HepG2 (cell line): ENCODE measurements around the gene PRKD2. TPM values are rescaled to one million over a fixed set of nuclear protein-coding genes. Genes with fewer than 3 reads are reported as not detected.

Experiments
- ARHGAP35 ChIP-seq: sonication (generic); formaldehyde crosslinking; IDR thresholded peaks from 2 replicates; pipeline ENCODE4 v1.9.0; 2022; ENCODE audit warnings: mild to moderate bottlenecking, inconsistent platforms, moderate library complexity, missing genetic modification reagents, borderline replicate concordance
- GATAD1 ChIP-seq: IDR thresholded peaks from 2 replicates; pipeline ENCODE4 v1.6.1; 2016; ENCODE audit warnings: missing genetic modification reagents, missing compliant biosample characterization
- ONECUT2 ChIP-seq: sonication (generic); formaldehyde crosslinking; IDR thresholded peaks from 2 replicates; pipeline ENCODE4 v1.4.0; 2020; ENCODE audit warnings: missing genetic modification reagents
- SIX1 ChIP-seq: sonication (generic); formaldehyde crosslinking; IDR thresholded peaks from 2 replicates; pipeline ENCODE4 v1.4.0; 2020; ENCODE audit warnings: missing genetic modification reagents, borderline replicate concordance
- ZBTB2 ChIP-seq: sonication (generic); formaldehyde crosslinking; IDR thresholded peaks from 2 replicates; pipeline ENCODE4 v1.8.0; 2022; ENCODE audit warnings: low read depth, missing genetic modification reagents
- ZFAT ChIP-seq: sonication (generic); formaldehyde crosslinking; conservative IDR thresholded peaks from 2 replicates; pipeline ENCODE4 v1.8.1; 2023; ENCODE audit warnings: missing genetic modification reagents, inconsistent platforms
- ZNF33B ChIP-seq: sonication (generic); formaldehyde crosslinking; IDR thresholded peaks from 2 replicates; pipeline ENCODE4 v1.5.1; 2020; ENCODE audit warnings: mild to moderate bottlenecking, missing genetic modification reagents
- ZNF407 ChIP-seq: sonication (generic); formaldehyde crosslinking; IDR thresholded peaks from one replicate; pipeline ENCODE4 v1.5.1; 2020; ENCODE audit warnings: mild to moderate bottlenecking, missing genetic modification reagents; ENCODE audit errors: not compliant biosample characterization
- polyA plus RNA-seq, 8 experiments: library from polyadenylated mRNA; depleted of rRNA in 3 of 8; stranded (reverse) in 7 of 8; unstranded in 1 of 8; fragments of >200 nt; fragmentation: Illumina TruSeq in 4 of 8; extraction: Trizol in 4 of 8; gene quantifications; 2 replicates each; pipeline versions ENCODE4 v1.2.1 to v1.2.3, GENCODE V29; 2011 to 2016; ENCODE audit warnings: low read depth in 4 of 8, missing spikeins in 1 of 8, mixed read lengths in 1 of 8; ENCODE audit not compliant: insufficient read depth in 1 of 8
- total RNA-seq, 5 experiments: library from RNA; depleted of rRNA; stranded (reverse); fragments of >200 nt; fragmentation: Illumina TruSeq; extraction: Trizol; gene quantifications; 2 replicates each; pipeline ENCODE4 v1.2.3, GENCODE V29; 2016; ENCODE audit warnings: low read depth in 1 of 5
- TF ChIP-seq, protein P1 (sequence below): sonication (generic); formaldehyde crosslinking; IDR thresholded peaks from 2 replicates; pipeline ENCODE4 v1.4.0; 2020; ENCODE audit warnings: missing genetic modification reagents
- TF ChIP-seq, protein P2 (sequence below): sonication (generic); formaldehyde crosslinking; IDR thresholded peaks from 2 replicates; pipeline ENCODE4 v1.5.1; 2020; ENCODE audit warnings: mild to moderate bottlenecking, moderate library complexity, missing genetic modification reagents
- TF ChIP-seq, protein P3 (sequence below): conservative IDR thresholded peaks from 2 replicates; pipeline ENCODE4 v1.6.1; 2018; ENCODE audit warnings: missing genetic modification reagents
- TF ChIP-seq, protein P4 (sequence below): sonication (generic); formaldehyde crosslinking; conservative IDR thresholded peaks from 2 replicates; pipeline ENCODE4 v1.5.0; 2020; ENCODE audit warnings: missing genetic modification reagents

Gene PRKD2
- total and polyA plus RNA-seq, 2 of the 13 experiments (the other 11 are each of a cell fraction or from before 2014, with no cell fraction given) = 6.7 to 7.3 TPM

DNA sequence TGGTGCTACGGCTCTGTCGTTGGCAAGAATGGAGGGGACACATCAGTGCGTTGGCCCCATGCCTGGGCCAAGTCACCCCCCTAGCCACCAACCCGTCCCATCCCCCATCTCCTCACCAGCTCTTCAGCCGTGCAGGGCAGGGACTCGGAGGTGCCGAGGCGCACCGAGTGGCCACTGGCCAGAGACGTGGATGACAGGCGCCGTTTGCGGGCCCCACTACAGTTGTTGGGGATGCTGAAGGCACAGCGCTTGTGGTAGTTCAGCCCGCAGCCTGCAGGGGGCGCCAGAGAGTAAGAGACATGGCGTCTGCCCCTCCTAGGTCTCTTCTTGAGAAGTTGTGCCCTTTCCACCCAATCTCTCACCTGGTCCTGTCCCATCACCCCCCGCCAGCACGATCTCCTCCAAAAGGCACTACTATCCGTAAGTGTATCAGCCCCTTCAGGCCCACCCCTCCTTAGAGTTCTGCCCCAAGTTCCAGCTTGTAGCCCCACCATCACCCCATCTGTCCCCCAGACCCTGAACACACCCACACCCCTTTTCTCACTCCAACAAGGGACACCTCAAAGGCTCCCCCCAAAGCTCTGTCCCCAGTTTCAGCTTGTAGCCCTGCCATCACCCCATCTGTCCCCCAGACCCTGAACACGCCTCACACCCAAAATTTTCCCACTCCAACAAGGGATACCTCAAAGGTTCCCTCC lies 12.4 kb downstream of the PRKD2 start (continued):
- no peak for TF ChIP-seq ARHGAP35 (CRISPR knock-in tag)
- TF ChIP-seq, protein P1, sequence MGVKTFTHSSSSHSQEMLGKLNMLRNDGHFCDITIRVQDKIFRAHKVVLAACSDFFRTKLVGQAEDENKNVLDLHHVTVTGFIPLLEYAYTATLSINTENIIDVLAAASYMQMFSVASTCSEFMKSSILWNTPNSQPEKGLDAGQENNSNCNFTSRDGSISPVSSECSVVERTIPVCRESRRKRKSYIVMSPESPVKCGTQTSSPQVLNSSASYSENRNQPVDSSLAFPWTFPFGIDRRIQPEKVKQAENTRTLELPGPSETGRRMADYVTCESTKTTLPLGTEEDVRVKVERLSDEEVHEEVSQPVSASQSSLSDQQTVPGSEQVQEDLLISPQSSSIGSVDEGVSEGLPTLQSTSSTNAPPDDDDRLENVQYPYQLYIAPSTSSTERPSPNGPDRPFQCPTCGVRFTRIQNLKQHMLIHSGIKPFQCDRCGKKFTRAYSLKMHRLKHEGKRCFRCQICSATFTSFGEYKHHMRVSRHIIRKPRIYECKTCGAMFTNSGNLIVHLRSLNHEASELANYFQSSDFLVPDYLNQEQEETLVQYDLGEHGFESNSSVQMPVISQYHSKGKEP = no peak
- no peak for TF ChIP-seq GATAD1 (CRISPR knock-in tag)
- TF ChIP-seq, protein P2, sequence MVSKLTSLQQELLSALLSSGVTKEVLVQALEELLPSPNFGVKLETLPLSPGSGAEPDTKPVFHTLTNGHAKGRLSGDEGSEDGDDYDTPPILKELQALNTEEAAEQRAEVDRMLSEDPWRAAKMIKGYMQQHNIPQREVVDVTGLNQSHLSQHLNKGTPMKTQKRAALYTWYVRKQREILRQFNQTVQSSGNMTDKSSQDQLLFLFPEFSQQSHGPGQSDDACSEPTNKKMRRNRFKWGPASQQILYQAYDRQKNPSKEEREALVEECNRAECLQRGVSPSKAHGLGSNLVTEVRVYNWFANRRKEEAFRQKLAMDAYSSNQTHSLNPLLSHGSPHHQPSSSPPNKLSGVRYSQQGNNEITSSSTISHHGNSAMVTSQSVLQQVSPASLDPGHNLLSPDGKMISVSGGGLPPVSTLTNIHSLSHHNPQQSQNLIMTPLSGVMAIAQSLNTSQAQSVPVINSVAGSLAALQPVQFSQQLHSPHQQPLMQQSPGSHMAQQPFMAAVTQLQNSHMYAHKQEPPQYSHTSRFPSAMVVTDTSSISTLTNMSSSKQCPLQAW (CRISPR knock-in tag) = no peak
- TF ChIP-seq, protein P3, sequence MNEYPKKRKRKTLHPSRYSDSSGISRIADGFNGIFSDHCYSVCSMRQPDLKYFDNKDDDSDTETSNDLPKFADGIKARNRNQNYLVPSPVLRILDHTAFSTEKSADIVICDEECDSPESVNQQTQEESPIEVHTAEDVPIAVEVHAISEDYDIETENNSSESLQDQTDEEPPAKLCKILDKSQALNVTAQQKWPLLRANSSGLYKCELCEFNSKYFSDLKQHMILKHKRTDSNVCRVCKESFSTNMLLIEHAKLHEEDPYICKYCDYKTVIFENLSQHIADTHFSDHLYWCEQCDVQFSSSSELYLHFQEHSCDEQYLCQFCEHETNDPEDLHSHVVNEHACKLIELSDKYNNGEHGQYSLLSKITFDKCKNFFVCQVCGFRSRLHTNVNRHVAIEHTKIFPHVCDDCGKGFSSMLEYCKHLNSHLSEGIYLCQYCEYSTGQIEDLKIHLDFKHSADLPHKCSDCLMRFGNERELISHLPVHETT (CRISPR knock-in tag) = no peak
- no peak for TF ChIP-seq ZBTB2
- TF ChIP-seq SIX1 (CRISPR knock-in tag) = no peak
- no peak for TF ChIP-seq ZFAT (CRISPR knock-in tag)
- TF ChIP-seq, protein P4, sequence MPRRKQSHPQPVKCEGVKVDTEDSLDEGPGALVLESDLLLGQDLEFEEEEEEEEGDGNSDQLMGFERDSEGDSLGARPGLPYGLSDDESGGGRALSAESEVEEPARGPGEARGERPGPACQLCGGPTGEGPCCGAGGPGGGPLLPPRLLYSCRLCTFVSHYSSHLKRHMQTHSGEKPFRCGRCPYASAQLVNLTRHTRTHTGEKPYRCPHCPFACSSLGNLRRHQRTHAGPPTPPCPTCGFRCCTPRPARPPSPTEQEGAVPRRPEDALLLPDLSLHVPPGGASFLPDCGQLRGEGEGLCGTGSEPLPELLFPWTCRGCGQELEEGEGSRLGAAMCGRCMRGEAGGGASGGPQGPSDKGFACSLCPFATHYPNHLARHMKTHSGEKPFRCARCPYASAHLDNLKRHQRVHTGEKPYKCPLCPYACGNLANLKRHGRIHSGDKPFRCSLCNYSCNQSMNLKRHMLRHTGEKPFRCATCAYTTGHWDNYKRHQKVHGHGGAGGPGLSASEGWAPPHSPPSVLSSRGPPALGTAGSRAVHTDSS (CRISPR knock-in tag) = no peak
- no peak for TF ChIP-seq ONECUT2 (CRISPR knock-in tag)
- TF ChIP-seq ZNF407 = no peak
- no peak for TF ChIP-seq ZNF33B (CRISPR knock-in tag)
